HG03108 (cell line): ENCODE results near the gene PRAMEF5.
"Not testable (repeated sequence)": the region's sequence is repeated elsewhere in the genome, so short reads cannot be mapped to it uniquely, and the experiment has no call there.

Experiments used
- ATAC-seq: cut with Tn5 transposase; IDR thresholded peaks from one replicate; pipeline ENCODE4 v1.9.1; 2021; ENCODE audit warnings: moderate library complexity; ENCODE audit not compliant: unreplicated experiment

The PRAMEF5 gene

GRCh38 chr1:13265124-13265523, 11.1 kb downstream of the PRAMEF5 start:
- ATAC-seq: not testable (repeated sequence)

GRCh38 chr1:13277016-13277415, 23.0 kb downstream of the PRAMEF5 start:
- ATAC-seq: not testable (repeated sequence)

- ATAC-seq: not testable (repeated sequence)
Measured at GRCh38 chr1:13279617-13280016, 25.6 kb downstream of the PRAMEF5 start.

- not testable (repeated sequence) for ATAC-seq
Measured at GRCh38 chr1:13285037-13285436, 31.0 kb downstream of the PRAMEF5 start, which contains the start of gene PRAMEF8. Gene PRAMEF8, minus strand, starts transcription at chr1:13285137. Its CDS starts 1,046 bp downstream, at chr1:13284091.

- ATAC-seq: not testable (repeated sequence)
Measured at GRCh38 chr1:13289030-13289429, 35.0 kb downstream of the PRAMEF5 start.

GRCh38 chr1:13297216-13297931, 43.4 kb downstream of the PRAMEF5 start:
- ATAC-seq: not testable (repeated sequence)

GRCh38 chr1:13298699-13299098, 44.7 kb downstream of the PRAMEF5 start:
- ATAC-seq: not testable (repeated sequence)

GRCh38 chr1:13302197-13302596, 48.2 kb downstream of the PRAMEF5 start:
- not testable (repeated sequence) for ATAC-seq

- not testable (repeated sequence) for ATAC-seq
Measured at GRCh38 chr1:13303239-13303638, 49.2 kb downstream of the PRAMEF5 start, which contains the start of gene PRAMEF33. Gene PRAMEF33, plus strand, starts transcription at chr1:13303539. Its CDS starts 2,416 bp downstream, at chr1:13305955.
